Measurements from ENCODE around the gene CD8B.
"Not testable (repeated sequence)": the region's sequence is repeated elsewhere in the genome, so short reads cannot be mapped to it uniquely, and the experiment has no call there.

The CD8B gene

DNA sequence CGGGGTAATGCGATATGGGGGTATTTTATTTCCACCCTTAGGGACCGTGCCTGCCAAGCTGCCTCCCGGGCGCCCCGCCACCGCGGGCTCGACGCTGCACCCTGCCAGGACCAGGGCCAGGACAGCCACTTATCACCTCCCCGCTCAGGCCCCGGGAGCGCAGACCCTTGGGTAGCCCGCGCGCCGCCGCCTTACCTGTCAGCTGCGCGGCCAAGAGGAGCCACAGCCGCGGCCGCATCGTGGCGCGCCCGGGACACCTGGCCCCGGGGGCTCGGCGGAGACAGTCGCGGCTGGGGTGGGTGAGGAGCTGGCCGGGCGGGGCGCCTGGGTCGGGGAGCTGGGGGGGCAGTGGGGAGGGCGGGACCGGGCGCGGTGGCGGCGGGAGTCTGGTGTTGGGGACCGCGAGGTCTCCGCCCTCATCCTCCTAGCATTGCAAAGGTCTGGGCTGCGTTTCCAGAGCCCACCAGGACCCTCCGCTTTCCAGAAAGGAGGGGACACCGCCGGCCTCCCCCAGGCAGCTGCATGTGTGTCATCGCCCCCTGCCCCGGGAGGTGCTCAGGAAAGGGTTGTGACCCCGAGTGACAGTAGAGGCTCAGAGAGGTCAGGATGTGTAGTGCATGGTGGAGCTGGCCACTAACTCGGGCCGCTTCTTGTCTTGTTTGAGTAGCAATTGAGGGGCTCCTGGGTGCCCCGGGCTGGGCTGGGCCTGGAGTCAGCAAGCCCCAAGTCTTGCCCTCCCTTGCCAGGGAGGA, at the start of gene CD8B:
TSS of gene CD8B (minus strand) at position 259 of the 752 bp plus-strand sequence. CDS start at position 238, 21 bp downstream.
- not testable (repeated sequence) for DNase-seq (ENCODE audit: low spot score)

DNA sequence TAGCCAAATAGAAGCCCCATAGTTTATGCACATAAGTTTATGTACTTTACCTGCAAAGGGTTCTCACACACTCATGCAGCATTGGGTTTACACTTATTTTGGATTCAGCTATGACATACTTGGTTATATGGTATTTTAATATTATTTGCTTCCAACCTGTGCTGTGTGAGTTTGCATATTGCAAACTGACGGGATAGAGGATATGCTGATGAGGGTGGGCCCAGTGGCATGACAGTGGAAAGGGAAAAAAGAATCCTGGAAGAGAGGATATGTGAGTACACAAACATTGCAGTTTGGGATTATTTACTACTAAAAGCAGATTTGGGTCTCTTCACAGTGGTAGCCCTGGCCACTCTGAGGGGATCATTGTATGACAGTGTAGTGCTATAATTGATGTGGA, 44.2 kb upstream of the CD8B start:
- not testable (repeated sequence) for DNase-seq (ENCODE audit: low spot score)

DNA sequence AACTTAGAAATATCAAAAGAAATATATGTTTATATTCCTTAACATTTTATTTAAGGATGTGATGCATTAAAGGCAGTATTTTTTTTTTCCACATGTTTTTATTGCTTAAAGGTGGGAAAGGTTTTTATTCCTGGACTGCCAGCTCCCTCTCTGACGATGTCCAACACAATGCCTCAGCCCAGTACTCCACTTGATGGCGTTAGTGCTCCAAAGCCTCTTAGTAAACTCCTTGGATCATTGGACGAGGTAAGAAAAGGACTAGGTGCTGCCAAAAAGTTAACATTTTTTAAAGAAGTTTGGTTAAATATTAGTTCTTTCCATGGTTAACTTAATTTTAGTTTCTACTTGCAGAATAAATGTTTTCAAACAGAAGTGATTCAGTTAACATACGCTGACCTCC, 39.0 kb upstream of the CD8B start:
- DNase-seq (ENCODE audit: low spot score), result not testable (repeated sequence)

DNA sequence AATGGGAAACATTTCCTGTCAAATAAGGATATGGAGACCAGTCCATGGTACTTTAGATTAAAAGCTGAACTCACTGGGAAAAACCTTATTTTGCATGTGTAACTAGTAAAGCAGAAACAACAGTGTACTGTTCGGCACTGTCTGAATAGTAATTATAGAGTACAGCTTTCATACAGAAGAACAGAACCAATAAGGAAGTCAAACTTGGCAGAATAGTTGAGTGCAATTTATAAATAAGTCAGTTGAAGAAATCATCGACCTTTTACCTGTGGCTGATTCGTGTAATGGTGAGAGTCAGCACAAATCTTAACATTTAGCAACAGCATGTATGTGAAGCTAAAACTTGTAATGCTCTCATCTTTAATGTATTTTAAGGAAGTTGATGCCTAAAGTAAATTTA, 24.3 kb upstream of the CD8B start:
- not testable (repeated sequence) for DNase-seq (ENCODE audit: low spot score)

DNA sequence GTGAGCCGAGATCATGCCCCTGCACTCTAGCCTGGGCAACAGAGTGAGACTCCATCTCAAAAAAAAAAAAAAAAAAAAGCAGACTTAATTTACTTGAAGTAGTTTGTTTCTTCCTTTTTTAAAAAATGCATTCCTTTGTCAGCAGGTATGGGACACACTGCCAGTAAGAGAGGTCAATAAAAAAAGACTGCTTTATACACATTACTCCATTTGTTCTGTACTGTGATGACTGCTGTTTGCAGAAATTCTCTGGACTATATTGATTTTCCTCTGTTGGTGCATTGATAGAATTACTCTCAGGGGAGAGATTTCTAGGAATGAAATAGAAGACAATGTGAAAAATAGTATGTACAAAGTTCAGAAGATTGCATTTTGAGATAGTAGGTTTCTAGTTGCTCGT, 21.2 kb upstream of the CD8B start:
- not testable (repeated sequence) for DNase-seq (ENCODE audit: low spot score)

DNA sequence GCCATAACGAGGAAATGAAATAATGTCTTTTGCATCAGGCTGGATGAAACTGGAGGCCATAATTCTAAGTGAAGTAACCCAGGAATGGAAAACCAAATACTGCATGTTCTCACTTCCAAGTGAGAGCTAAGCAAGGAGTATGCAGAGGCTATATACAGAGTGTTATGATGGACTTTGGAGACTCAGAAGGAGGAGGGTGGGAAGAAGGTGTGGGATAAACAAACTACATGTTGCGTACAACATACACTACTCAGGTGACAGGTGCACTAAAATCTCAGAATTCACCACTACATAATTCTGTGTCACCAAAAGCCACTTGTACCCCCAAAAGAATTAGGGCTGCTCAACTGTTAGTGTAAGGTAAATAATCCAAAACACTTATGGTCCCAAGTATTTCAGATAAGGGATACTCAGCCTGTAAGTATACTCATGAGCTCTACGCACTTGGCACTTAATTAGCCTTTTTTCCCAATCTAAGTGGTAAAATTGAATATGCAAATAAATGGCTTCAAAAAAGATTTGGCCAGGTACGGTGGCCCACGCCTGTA, 20.5 kb upstream of the CD8B start:
- not testable (repeated sequence) for DNase-seq (ENCODE audit: low spot score)

DNA sequence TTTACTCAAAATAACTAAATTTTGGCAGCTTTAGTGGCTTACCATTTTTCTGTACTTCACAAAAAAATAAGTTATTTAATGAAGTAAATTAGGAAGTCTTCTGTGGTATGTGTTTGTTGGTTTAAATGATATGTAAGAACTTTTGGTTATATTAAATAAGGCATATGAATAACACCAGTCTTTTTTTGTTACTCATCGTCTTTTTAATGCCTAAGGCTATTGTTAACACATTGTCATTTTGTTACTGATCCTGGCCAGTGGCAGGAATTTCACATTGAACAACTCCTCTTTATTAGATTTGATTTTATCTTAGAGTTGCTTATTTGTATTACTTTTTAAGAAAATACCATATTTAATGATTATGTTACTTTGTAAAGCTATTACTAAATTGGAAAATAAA, 17.3 kb upstream of the CD8B start:
- DNase-seq (ENCODE audit: low spot score), result not testable (repeated sequence)

DNA sequence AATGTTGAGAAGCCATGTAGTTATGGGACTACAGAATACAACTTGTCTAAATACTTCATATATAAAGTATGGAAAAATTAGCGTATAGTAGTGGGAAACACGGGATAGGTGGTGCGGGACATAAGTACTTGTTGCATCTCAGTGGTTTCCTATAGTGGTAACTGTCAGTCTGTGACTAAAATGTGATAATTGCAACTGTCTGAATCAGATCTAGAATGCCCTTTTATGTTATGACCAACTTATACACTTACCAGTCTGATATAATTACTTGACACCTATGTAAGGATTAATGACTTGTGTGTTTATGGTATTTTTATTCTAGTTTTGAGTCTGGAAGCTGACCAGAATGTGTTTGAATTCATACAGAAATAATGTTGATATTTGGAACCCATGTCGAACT, 9.3 kb upstream of the CD8B start:
- DNase-seq (ENCODE audit: low spot score), result not testable (repeated sequence)

DNA sequence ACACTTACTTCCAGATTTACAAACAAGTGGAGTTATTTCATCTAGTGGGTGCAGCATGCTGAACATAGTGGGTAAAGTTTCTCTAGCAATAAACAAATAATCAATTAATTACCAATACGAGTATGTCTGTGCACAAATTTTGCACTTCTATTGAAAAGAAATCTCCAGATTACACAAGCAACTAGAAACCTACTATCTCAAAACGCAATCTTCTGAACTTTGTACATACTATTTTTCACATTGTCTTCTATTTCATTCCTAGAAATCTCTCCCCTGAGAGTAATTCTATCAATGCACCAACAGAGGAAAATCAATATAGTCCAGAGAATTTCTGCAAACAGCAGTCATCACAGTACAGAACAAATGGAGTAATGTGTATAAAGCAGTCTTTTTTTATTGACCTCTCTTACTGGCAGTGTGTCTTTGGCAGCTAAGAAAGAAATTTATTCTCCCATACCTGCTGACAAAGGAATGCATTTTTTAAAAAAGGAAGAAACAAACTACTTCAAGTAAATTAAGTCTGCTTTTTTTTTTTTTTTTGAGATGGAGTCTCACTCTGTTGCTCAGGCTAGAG, 7.3 kb upstream of the CD8B start:
- not testable (repeated sequence) for DNase-seq (ENCODE audit: low spot score)

DNA sequence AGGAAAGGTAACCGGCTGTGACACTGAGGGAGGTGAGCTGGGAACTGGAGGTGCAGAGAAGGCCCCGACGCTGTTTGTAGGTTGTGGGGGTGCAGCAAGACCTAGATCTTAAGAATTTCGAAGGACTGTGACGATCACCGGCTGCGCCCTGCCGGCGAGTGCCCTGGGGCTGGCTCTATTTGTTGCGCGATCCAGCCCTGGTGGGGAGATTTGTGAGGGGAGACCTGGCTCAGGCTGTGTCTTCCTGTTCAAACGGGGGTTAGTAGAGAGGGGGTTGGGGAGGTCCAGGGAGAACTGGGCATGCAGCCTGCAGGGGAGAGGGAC, 656 bp upstream of the CD8B start:
- not testable (repeated sequence) for DNase-seq (ENCODE audit: low spot score)

DNA sequence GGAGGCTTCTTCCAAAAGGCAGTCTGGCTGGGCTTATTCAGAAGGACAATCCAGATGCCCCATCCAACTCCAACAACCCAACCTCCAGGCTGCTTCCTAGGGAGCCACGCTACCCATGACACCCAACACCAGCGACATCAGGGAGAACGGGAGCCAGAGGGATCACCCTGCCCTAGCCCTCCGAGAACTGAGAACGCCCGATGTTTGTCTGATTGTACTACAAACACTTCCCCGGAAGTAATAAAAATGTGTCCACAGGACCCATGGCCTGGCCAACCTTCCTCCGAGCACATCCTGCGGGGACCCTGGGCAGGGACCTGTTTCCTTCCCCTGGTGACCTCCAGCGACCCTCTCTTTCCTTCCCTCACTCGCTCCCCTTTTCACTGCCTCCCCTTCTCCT, 511 bp downstream of the CD8B start:
- DNase-seq (ENCODE audit: low spot score), result not testable (repeated sequence)

DNA sequence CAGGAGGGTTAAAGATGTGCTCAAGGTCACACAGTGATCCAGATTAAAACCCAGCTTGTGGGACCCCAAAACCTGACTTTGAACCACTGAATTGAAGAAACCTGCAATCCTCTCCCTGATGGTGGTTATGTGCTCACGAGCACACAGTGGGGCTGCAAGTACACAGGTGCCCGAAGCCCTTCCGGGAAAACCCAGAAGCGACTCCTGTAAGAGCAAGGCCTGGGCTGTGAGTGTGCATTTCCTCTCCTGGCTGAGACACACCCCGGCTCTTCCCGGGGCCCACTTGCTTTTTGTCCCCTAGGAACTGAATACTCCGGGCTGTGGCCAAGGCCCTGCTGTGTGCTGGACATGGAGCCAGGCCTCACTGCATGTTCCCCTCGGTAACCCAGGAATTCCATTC, 1.1 kb downstream of the CD8B start:
- not testable (repeated sequence) for DNase-seq (ENCODE audit: low spot score)

DNA sequence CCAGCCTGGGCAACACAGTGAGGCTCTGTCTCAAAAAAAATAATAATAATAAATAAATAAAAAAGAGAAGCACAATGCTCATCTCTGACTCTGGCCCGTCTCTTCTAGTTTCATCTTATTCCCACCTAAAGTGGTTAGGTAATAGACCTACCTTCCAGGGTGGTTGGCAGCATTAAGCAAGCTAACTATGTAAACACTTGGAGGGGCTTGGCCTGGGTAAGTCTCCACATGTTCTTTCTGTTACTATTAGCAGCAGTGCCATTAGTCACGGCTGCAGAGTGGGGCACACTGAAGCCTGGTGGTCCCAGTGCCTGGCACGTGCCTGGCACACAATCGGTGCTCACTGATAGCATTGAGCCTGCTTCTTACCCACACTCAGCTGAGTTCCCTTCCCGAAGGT, 4.0 kb downstream of the CD8B start:
- not testable (repeated sequence) for DNase-seq (ENCODE audit: low spot score)

DNA sequence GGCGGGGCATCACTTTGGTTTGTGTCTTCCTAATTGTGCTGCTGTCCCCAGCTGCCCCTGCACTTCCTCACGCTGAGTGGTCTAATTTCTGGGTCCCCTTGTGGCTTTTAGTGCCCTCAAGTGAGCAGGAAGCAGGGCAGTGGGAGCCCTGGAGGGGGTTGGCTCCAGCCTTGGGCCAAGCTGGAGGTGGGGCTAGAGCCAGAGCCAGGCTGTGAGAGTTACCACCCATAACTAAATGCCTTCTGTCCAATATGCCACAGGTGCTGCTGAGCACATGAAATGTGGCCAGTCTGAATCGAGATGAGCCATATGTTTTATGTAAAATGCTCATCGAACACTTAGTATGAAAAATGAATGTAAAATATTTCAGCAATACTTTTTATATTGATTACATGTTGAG, 5.2 kb downstream of the CD8B start:
- DNase-seq (ENCODE audit: low spot score), result not testable (repeated sequence)

DNA sequence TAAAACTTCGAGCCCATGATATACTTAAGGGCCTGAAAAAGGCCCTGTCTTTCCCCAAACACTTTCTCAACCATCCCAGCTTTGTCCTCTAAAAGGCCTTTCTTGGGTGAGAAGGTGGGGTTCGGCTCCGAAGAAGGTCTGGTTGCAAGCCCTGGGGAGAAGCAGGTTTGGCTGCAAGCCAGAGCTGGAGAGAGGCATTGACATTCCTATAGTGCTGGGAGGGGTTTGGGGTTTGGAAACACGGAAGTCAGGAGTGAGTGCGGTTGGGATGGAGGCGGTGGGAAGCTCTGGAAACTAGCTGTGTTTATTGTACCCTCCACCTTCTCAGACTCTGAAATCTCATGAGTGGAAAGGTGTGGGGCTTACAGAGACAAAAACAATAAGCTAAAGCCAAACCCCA, 5.7 kb downstream of the CD8B start:
- DNase-seq (ENCODE audit: low spot score), result not testable (repeated sequence)

DNA sequence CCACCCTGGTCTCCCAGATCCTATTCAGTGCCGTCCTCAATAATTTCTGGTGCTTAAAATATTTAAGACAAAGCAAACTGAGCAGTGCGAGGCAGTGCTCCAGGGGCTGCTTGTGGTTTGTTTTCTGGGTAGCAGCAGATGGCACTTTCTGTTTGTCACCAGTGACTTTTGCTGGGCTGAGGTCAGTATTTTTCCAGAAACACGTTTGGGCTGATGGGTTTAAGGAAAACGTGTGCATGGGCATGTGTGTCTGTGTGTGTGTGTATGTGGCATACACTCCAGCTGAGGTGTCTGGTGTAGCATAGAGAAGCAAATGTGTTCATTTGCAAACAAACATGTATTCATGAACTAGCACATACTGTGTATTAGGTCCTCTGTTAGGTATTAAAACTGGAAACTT, 10.1 kb downstream of the CD8B start:
- DNase-seq (ENCODE audit: low spot score), result not testable (repeated sequence)

DNA sequence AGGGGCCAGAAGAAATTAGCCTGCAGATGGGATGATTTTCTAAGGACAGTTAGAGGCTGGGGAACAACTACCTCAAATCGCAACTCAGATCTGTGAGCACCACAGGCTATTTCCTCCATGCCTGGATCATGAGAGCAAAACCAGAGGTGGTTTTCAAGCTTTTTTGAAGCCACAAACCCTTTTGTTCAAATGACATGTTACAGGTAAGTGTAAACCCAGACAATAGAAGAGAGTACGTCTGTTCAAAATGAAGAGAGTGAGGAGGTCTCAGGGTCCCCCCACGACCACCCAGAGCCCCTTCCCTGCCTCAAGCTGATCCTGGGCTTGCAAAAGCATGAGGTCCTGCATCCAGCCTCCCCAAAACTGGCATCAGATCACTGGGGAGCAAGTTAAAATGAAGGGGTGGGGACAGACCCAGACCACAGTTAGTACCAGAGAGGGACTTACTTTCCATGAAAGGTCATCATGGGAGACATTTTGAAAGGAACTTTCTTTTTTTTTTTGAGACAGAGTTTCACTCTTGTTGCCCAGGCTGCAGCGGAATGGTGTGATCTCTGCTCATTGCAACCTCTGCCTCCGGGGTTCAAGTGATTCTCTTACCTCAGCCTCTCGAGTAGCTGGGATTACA, 19.0 kb downstream of the CD8B start:
- DNase-seq (ENCODE audit: low spot score), result not testable (repeated sequence)

DNA sequence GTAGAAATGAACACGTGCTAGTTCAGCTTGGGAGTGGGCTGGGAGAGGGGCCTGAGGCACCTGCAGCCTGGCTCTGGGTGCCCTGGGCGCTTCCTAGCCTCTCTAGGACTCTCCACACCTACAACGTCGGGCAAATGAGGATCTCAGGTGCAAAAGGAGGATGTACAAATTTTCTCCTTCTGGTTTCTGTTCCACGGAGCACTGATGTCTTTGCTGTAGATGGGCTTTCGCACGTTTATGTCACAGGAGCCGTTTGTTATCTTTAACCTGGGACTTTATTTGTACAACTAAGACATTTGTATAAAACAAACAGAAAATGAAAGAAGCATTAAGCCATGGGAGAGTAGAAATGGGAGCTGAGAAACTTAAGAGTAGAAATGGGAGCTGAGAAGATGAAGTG, 20.4 kb downstream of the CD8B start:
- not testable (repeated sequence) for DNase-seq (ENCODE audit: low spot score)

DNA sequence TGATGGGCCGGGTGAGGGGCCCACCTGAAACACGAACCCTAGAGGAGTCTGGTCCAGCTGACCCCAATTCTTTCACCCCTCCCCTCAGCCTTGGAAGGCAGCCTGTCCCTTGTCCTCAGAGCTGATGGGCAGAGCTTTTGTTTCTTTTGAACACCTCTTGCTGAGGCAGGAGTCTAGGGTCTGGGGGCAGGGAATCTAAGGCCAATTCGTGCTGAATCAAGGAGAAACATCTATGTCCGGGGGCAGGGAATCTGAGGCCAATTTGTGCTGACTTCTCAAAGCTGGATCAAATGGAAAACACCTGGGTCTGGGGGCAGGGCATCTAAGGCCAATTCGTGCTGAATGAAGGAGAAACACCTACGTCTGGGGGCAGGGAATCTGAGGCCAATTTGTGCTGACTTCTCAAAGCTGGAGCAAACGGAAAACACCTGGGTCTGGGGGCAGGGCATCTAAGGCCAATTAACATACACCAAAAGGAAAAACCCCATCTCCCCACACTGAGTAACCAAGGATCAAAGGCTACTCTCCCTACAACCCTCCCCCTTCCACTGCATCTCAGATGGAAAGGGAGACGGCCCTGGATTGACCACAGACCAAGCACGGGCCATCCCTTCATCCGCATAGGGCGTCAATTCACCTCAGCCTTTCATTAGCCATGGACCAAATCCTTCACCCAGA, 21.7 kb downstream of the CD8B start:
- not testable (repeated sequence) for DNase-seq (ENCODE audit: low spot score)

DNA sequence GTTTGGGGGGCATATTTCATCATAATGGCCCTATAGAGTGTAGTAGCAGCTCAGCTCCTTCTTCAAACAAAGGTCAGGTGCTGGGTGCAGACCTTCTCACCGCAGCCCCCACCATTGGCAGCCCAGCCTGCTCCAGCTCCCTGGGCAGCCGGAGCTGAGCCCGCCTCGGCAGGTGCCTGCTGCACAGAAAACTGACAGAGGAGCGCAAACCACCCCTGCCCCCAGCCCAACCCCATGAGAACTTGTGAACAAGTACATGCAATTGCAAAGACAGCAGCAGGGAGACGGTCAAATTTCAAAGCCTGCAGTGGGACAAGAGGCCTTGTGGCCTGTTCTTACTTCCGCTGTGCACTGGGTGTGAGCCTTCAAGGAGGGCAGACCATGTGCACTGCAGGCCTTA, 22.2 kb downstream of the CD8B start:
- not testable (repeated sequence) for DNase-seq (ENCODE audit: low spot score)

DNA sequence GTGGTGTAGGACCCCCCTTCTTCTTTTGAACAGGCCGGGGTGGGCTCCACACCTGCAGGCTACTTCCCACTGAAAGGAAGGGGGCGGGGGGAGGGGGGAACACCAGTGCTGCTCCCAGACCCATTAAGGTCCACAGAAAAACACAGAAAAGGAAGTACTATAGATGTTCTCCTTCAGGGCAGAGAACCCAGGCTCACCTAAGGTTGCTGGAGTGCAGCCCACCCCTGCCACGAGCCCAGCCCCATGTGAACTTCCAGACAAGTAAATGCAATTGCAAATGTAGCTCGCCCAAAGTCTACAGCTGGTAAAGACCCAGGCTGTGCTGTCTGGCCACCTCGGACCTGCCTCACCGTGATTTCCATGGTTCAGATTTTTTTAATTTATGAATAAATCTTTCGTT, 24.0 kb downstream of the CD8B start:
- not testable (repeated sequence) for DNase-seq (ENCODE audit: low spot score)

DNA sequence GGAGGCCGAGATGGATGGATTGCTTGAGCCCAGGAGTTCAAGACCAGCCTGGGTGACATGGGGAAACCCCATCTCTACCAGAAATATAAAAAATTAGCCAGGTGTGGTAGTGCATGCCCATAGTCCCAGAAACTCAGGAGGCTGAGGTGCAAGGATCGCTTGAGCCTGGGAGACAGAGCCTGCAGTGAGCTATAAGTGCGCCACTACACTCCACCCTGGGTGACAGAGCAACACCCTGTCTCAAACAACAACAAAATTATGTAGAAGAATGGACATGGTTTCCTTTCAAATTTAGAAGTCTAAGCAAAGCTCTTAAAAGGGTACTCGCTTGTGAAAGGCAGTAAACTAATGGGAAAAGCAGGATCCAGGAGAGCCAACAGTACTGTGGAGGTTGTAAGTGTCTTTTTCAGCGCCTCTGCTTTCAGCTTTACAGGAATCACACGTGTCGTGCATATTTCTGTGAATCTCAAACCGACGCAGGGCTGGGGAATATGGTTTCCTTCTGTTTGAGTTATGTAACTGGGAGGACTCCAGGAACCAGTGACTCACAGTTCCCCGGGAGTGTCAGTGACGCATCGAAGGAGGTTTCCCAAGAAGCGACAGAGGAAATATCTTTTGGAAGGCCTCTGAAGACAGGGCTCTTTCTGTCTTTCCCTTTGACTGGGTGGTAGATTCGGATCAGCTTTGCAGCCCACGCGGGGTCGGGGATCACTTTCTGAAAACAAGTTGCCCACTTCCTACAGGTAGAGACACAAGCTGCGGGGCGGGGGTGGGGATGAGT, 24.6 kb downstream of the CD8B start:
- DNase-seq (ENCODE audit: low spot score), result not testable (repeated sequence)

All from left forelimb (tissue), 1 donor.